ENCODE results near the gene RNF151.

- TF ChIP-seq CTCF (IDR thresholded peaks at IDR 0.05) (no peak), POLR2A (IDR thresholded peaks at IDR 0.05) (no peak), POLR2AphosphoS5 (IDR thresholded peaks at IDR 0.05) (no peak), EP300 (IDR thresholded peaks at IDR 0.05; ENCODE audit: low read depth) (no peak)
These were observed 39.0 kb downstream of the RNF151 start for GRCh38 chr16:2005646-2006045.

Data from transverse colon (tissue), 4 donors.